GM19324 (cell line): ENCODE measurements around the gene EPN3.

Experiments used
- ATAC-seq: cut with Tn5 transposase; IDR thresholded peaks from one replicate; pipeline ENCODE4 v1.9.1; 2021; ENCODE audit warnings: mild to moderate bottlenecking, moderate library complexity; ENCODE audit not compliant: unreplicated experiment, low FRiP score

The EPN3 gene

GRCh38 chr17:50585346-50585745 is 52.8 kb downstream of the EPN3 start:
- ATAC-seq, result no peak

- no peak for ATAC-seq
Measured at GRCh38 chr17:50585891-50586290, 53.4 kb downstream of the EPN3 start.

GRCh38 chr17:50586421-50587247 is 54.1 kb downstream of the EPN3 start:
- ATAC-seq, result no peak

- no peak for ATAC-seq
Measured at GRCh38 chr17:50587571-50587970, 55.0 kb downstream of the EPN3 start.

- no peak for ATAC-seq
Measured at GRCh38 chr17:50588391-50589049, 56.0 kb downstream of the EPN3 start.

GRCh38 chr17:50589095-50589705 is 56.7 kb downstream of the EPN3 start:
- ATAC-seq, result no peak

GRCh38 chr17:50590946-50591737 is 58.6 kb downstream of the EPN3 start:
- ATAC-seq, result no peak

GRCh38 chr17:50593321-50593720 is 60.8 kb downstream of the EPN3 start:
- ATAC-seq, result no peak
